22Rv1 (cell line): ENCODE results near the gene FIBCD1.

Experiments used
- CTCF ChIP-seq: fragments of 450-650 bp; IDR thresholded peaks from 2 replicates; pipeline ENCODE4 v1.5.1; 2017; ENCODE audit warnings: mild to moderate bottlenecking
- ZFX ChIP-seq: fragments of 450-650 bp; IDR thresholded peaks from 2 replicates; pipeline ENCODE4 v1.6.1; 2017; ENCODE audit warnings: antibody characterized with exemption, borderline replicate concordance

GRCh38 chr9:130896233-130897014 lies 42.6 kb downstream of the FIBCD1 start, which contains the start of gene QRFP:
- peak; percentile 32; the same call in 1 of the 2 replicates for TF ChIP-seq CTCF
- no peak for TF ChIP-seq ZFX
